NCI-H69 (cell line): ENCODE data around the gene SPDYE2.
"Not testable (repeated sequence)": the region's sequence is repeated elsewhere in the genome, so short reads cannot be mapped to it uniquely, and the experiment has no call there.

Source experiments
- DNase-seq: peaks from one replicate; lab custom pipeline; 2025; lab: John Stamatoyannopoulos, UW

The SPDYE2 gene

GRCh38 chr7:102604431-102605145 is 53.6 kb downstream of the SPDYE2 start:
- not testable (repeated sequence) for DNase-seq

- DNase-seq, result not testable (repeated sequence)
Measured at GRCh38 chr7:102606848-102607247, 55.8 kb downstream of the SPDYE2 start.

- DNase-seq, result not testable (repeated sequence)
Measured at GRCh38 chr7:102609734-102610133, 58.7 kb downstream of the SPDYE2 start.

- DNase-seq, result not testable (repeated sequence)
Measured at GRCh38 chr7:102610441-102610840, 59.4 kb downstream of the SPDYE2 start.

GRCh38 chr7:102611013-102611674 is 60.1 kb downstream of the SPDYE2 start:
- not testable (repeated sequence) for DNase-seq

- not testable (repeated sequence) for DNase-seq
Measured at GRCh38 chr7:102611675-102612325, 60.8 kb downstream of the SPDYE2 start.
